Activated CD8-positive, alpha-beta T cell treated with anti-CD3 and anti-CD28 coated beads, Interleukin-2, amount 10 ng/mL, durations not matched to agents 7 days and 5 days (primary cell): ENCODE measurements around the gene SNX9. TPM values are rescaled to one million over a fixed set of nuclear protein-coding genes. Genes with fewer than 3 reads are reported as not detected.

Source experiments
- ATAC-seq: fragments of 150-1000 bp; cut with Tn5 transposase; one replicate; pipeline ENCODE4 v1.10.0; 2021; ENCODE audit warnings: moderate library complexity
- CTCF ChIA-PET: fragments of 350-600 bp; sonication (Branson Sonifier 250); formaldehyde crosslinking; loops from one replicate; lab custom pipeline; 2021; ENCODE audit warnings: antibody characterized with exemption; lab: Charles Lee
- POLR2A ChIA-PET: fragments of 350-600 bp; sonication (Branson Sonifier 250); formaldehyde crosslinking; loops from one replicate; lab custom pipeline; 2021; ENCODE audit warnings: antibody characterized with exemption; lab: Charles Lee
- DNase-seq: peaks from one replicate; pipeline ENCODE4 v3.0.0-alpha.2; 2020
- H3K27ac Mint-ChIP-seq: one replicate; pipeline ENCODE4 v1.8.0; 2021; ENCODE audit warnings: mild to moderate bottlenecking, mixed read lengths
- H3K27me3 Mint-ChIP-seq: one replicate; pipeline ENCODE4 v1.8.0; 2021; ENCODE audit warnings: low read depth, mixed read lengths
- H3K36me3 Mint-ChIP-seq: one replicate; pipeline ENCODE4 v1.8.0; 2021; ENCODE audit warnings: low read depth, mixed read lengths
- H3K4me1 Mint-ChIP-seq: one replicate; pipeline ENCODE4 v1.8.0; 2021; ENCODE audit warnings: low read depth, mixed read lengths
- H3K4me3 Mint-ChIP-seq: one replicate; pipeline ENCODE4 v1.8.0; 2021; ENCODE audit warnings: mild to moderate bottlenecking, mixed read lengths
- H3K9me3 Mint-ChIP-seq: one replicate; pipeline ENCODE4 v1.8.0; 2022; ENCODE audit warnings: mixed read lengths; ENCODE audit not compliant: insufficient read depth
- total RNA-seq, 2 experiments: library from RNA; stranded (reverse); gene quantifications; one replicate each; pipeline ENCODE4 v1.2.3, GENCODE V29; 2021

SNX9 gene
- total RNA-seq, 2 experiments from 2014 or later, result 9.1 to 9.2 TPM

- Mint-ChIP-seq H3K4me1 (peaks cover 13% of the 10 kb centered on the region), H3K27ac (no peak overlapping the region), H3K4me3 (no peak overlapping the region), H3K9me3 (no peaks in the 10 kb centered on the region), H3K27me3 (no peaks in the 10 kb centered on the region), H3K36me3 (peaks cover 31% of the 10 kb centered on the region)
- ATAC-seq (no peak), DNase-seq (no peak)
- CTCF ChIA-PET, result interaction anchor here (1.4 kb wide), 1 partner anchor 18 kb away, joined by 3 read pairs; no protein-coding TSS in a partner anchor
- POLR2A ChIA-PET, result no interaction called here
Measured at GRCh38 chr6:157911278-157911677, 88.2 kb downstream of the SNX9 start.

GRCh38 chr6:157911786-157912185 lies 88.7 kb downstream of the SNX9 start:
- Mint-ChIP-seq H3K9me3 (no peaks in the 10 kb centered on the region), H3K27ac (no peak overlapping the region), H3K4me1 (peaks cover 13% of the 10 kb centered on the region), H3K36me3 (peaks cover 34% of the 10 kb centered on the region), H3K4me3 (no peak overlapping the region), H3K27me3 (no peaks in the 10 kb centered on the region)
- POLR2A ChIA-PET, result no interaction called here
- DNase-seq, result no peak
- no peak for ATAC-seq
- CTCF ChIA-PET, result interaction anchor here (1.4 kb wide), 1 partner anchor 18 kb away, joined by 3 read pairs; no protein-coding TSS in a partner anchor

GRCh38 chr6:157912326-157912725 lies 89.3 kb downstream of the SNX9 start:
- DNase-seq (no peak), ATAC-seq (no peak)
- Mint-ChIP-seq H3K4me1 (peaks cover 13% of the 10 kb centered on the region), H3K27me3 (no peaks in the 10 kb centered on the region), H3K4me3 (no peak overlapping the region), H3K27ac (no peak overlapping the region), H3K9me3 (no peaks in the 10 kb centered on the region), H3K36me3 (peaks cover 35% of the 10 kb centered on the region)
- POLR2A ChIA-PET, result no interaction called here
- CTCF ChIA-PET, result interaction anchor here (1.4 to 3.2 kb wide), 3 partner anchors 19 to 156 kb away, joined by 3 to 10 read pairs (median 4); no protein-coding TSS in a partner anchor

GRCh38 chr6:157921685-157922367 lies 98.8 kb downstream of the SNX9 start:
- Mint-ChIP-seq H3K4me1 (peaks cover 3% of the 10 kb centered on the region), H3K27ac (no peak overlapping the region), H3K9me3 (no peaks in the 10 kb centered on the region), H3K4me3 (no peak overlapping the region), H3K27me3 (no peaks in the 10 kb centered on the region), H3K36me3 (peaks cover 46% of the 10 kb centered on the region)
- ATAC-seq (no peak), DNase-seq (no peak)
- POLR2A ChIA-PET, result no interaction called here
- CTCF ChIA-PET, result no interaction called here

GRCh38 chr6:157925771-157926170 lies 102.7 kb downstream of the SNX9 start:
- Mint-ChIP-seq H3K36me3 (peaks cover 30% of the 10 kb centered on the region), H3K4me1 (peaks cover 3% of the 10 kb centered on the region), H3K27me3 (no peaks in the 10 kb centered on the region), H3K9me3 (no peaks in the 10 kb centered on the region), H3K27ac (no peak overlapping the region), H3K4me3 (no peak overlapping the region)
- ATAC-seq, result no peak
- ChIA-PET POLR2A (no interaction called here), CTCF (interaction anchor here (1.4 kb wide), 1 partner anchor 48 kb away, joined by 3 read pairs; no protein-coding TSS in a partner anchor)
- no peak for DNase-seq

- no peak overlapping the region for H3K27ac Mint-ChIP-seq
- ATAC-seq (no peak), DNase-seq (no peak)
- POLR2A ChIA-PET, result no interaction called here
- CTCF ChIA-PET, result interaction anchor here (1.0 to 1.4 kb wide), 2 partner anchors 29 to 50 kb away, joined by 3 read pairs; no protein-coding TSS in a partner anchor
- no peaks in the 10 kb centered on the region for H3K27me3 Mint-ChIP-seq
- no peaks in the 10 kb centered on the region for H3K4me1 Mint-ChIP-seq
- H3K36me3 Mint-ChIP-seq, result peaks cover 22% of the 10 kb centered on the region
- H3K4me3 Mint-ChIP-seq, result no peak overlapping the region
- H3K9me3 Mint-ChIP-seq, result no peaks in the 10 kb centered on the region
Measured at GRCh38 chr6:157927011-157927410, 104.0 kb downstream of the SNX9 start.

GRCh38 chr6:157928428-157928827 lies 105.4 kb downstream of the SNX9 start:
- Mint-ChIP-seq H3K4me1 (no peaks in the 10 kb centered on the region), H3K9me3 (no peaks in the 10 kb centered on the region), H3K36me3 (peaks cover 17% of the 10 kb centered on the region), H3K27ac (no peak overlapping the region), H3K27me3 (no peaks in the 10 kb centered on the region), H3K4me3 (no peak overlapping the region)
- ChIA-PET CTCF (no interaction called here), POLR2A (no interaction called here)
- no peak for DNase-seq
- ATAC-seq, result no peak

- Mint-ChIP-seq H3K4me3 (no peak overlapping the region), H3K36me3 (peaks cover 14% of the 10 kb centered on the region), H3K27me3 (no peaks in the 10 kb centered on the region), H3K27ac (no peak overlapping the region), H3K9me3 (no peaks in the 10 kb centered on the region), H3K4me1 (no peaks in the 10 kb centered on the region)
- DNase-seq (no peak), ATAC-seq (no peak)
- ChIA-PET POLR2A (no interaction called here), CTCF (no interaction called here)
Measured at GRCh38 chr6:157929076-157929475, 106.0 kb downstream of the SNX9 start.

- ChIA-PET CTCF (no interaction called here), POLR2A (no interaction called here)
- DNase-seq, result no peak
- Mint-ChIP-seq H3K4me3 (no peak overlapping the region), H3K4me1 (no peaks in the 10 kb centered on the region), H3K27me3 (no peaks in the 10 kb centered on the region), H3K27ac (no peak overlapping the region), H3K36me3 (peaks cover 14% of the 10 kb centered on the region), H3K9me3 (no peaks in the 10 kb centered on the region)
- ATAC-seq, result no peak
Measured at GRCh38 chr6:157929765-157930319, 106.8 kb downstream of the SNX9 start.

GRCh38 chr6:157935786-157936185 lies 112.7 kb downstream of the SNX9 start:
- ChIA-PET CTCF (interaction anchor here (3.2 to 3.6 kb wide), 2 partner anchors 11 to 180 kb away, joined by 13 to 15 read pairs; no protein-coding TSS in a partner anchor), POLR2A (no interaction called here)
- DNase-seq (no peak), ATAC-seq (no peak)
- no peaks in the 10 kb centered on the region for H3K9me3 Mint-ChIP-seq
- no peak overlapping the region for H3K4me3 Mint-ChIP-seq
- H3K27ac Mint-ChIP-seq, result no peak overlapping the region
- peaks cover 18% of the 10 kb centered on the region for H3K36me3 Mint-ChIP-seq
- no peaks in the 10 kb centered on the region for H3K27me3 Mint-ChIP-seq
- peaks cover 6% of the 10 kb centered on the region for H3K4me1 Mint-ChIP-seq

- Mint-ChIP-seq H3K9me3 (no peaks in the 10 kb centered on the region), H3K27me3 (no peaks in the 10 kb centered on the region), H3K36me3 (peaks cover 20% of the 10 kb centered on the region), H3K4me1 (peaks cover 6% of the 10 kb centered on the region), H3K27ac (no peak overlapping the region), H3K4me3 (no peak overlapping the region)
- ATAC-seq (no peak), DNase-seq (no peak)
- ChIA-PET POLR2A (no interaction called here), CTCF (interaction anchor here (2.2 to 3.6 kb wide), 3 partner anchors 10 to 181 kb away, joined by 9 to 15 read pairs (median 13); no protein-coding TSS in a partner anchor)
Measured at GRCh38 chr6:157937318-157937717, 114.3 kb downstream of the SNX9 start.

- H3K9me3 Mint-ChIP-seq, result no peaks in the 10 kb centered on the region
- no peaks in the 10 kb centered on the region for H3K27me3 Mint-ChIP-seq
- peaks cover 6% of the 10 kb centered on the region for H3K4me1 Mint-ChIP-seq
- CTCF ChIA-PET, result interaction anchor here (2.2 to 3.6 kb wide), 3 partner anchors 9 to 182 kb away, joined by 9 to 15 read pairs (median 13); no protein-coding TSS in a partner anchor
- H3K27ac Mint-ChIP-seq, result no peak overlapping the region
- H3K4me3 Mint-ChIP-seq, result no peak overlapping the region
- DNase-seq (no peak), ATAC-seq (no peak)
- POLR2A ChIA-PET, result interaction anchor here (0.6 kb wide), 1 partner anchor 440 kb away, joined by 4 read pairs; no protein-coding TSS in a partner anchor
- H3K36me3 Mint-ChIP-seq, result peaks cover 18% of the 10 kb centered on the region
Measured at GRCh38 chr6:157937916-157938315, 114.9 kb downstream of the SNX9 start.
